ENCODE measurements around the gene RTN1. TPM values are rescaled to one million over a fixed set of nuclear protein-coding genes. Genes with fewer than 3 reads are reported as not detected.

RTN1 gene
- total and polyA plus RNA-seq, 10 of the 15 experiments (the other 5 are each of a cell fraction or from before 2014, with no cell fraction given), result 0.03 to 0.55 (median 0.13) TPM; not detected in 4

Small RNA genes lying within 50 kb of the gene (microRNA-seq; reads per million reads assigned to microRNA genes)
- not detected for gene MIR5586

Small RNA genes lying within 50 kb of the gene (small RNA-seq; reads per million reads assigned to genes)
- gene MIR5586, result not detected

Other genes starting within 250 kb of the RTN1 start
- gene LRRC9, start 49.4 kb upstream of the RTN1 start, total RNA-seq (2014; rRNA removed), result not detected in 2 replicates
- not detected in 2 replicates for gene LRRC9, start 49.4 kb upstream of the RTN1 start, total RNA-seq (2014; rRNA removed; fragmentation: Illumina TruSeq; extraction: Trizol)
- gene LRRC9, start 49.4 kb upstream of the RTN1 start, total RNA-seq (2021), result not detected in 2 replicates
- not detected in 2 replicates for gene LRRC9, start 49.4 kb upstream of the RTN1 start, polyA plus RNA-seq (2011; rRNA removed)
- not detected in 2 replicates for gene LRRC9, start 49.4 kb upstream of the RTN1 start, polyA plus RNA-seq (2014; fragmentation: Illumina TruSeq; extraction: Trizol)
- gene LRRC9, start 49.4 kb upstream of the RTN1 start, polyA plus RNA-seq (2014; fragmentation: Nextera tagmentation; extraction: Ambion mirVana), result not detected
- not detected in 2 replicates for gene LRRC9, start 49.4 kb upstream of the RTN1 start, polyA plus RNA-seq (2014; rRNA removed)
- not detected for gene LRRC9, start 49.4 kb upstream of the RTN1 start, polyA plus RNA-seq (2016; fragmentation: Nextera tagmentation; extraction: Ambion mirVana)
- gene PCNX4, start 221.1 kb upstream of the RTN1 start, total RNA-seq (2014; rRNA removed), result 41.7 and 45.1 TPM in 2 replicates
- 38.0 and 39.6 TPM in 2 replicates for gene PCNX4, start 221.1 kb upstream of the RTN1 start, total RNA-seq (2014; rRNA removed; fragmentation: Illumina TruSeq; extraction: Trizol)
- 40.5 and 41.4 TPM in 2 replicates for gene PCNX4, start 221.1 kb upstream of the RTN1 start, total RNA-seq (2021)
- gene PCNX4, start 221.1 kb upstream of the RTN1 start, polyA plus RNA-seq (2011; rRNA removed), result 45.9 and 51.5 TPM in 2 replicates
- 56.6 and 85.2 TPM in 2 replicates for gene PCNX4, start 221.1 kb upstream of the RTN1 start, polyA plus RNA-seq (2014; fragmentation: Illumina TruSeq; extraction: Trizol)
- 10 to 100 TPM; 13.8 to 15.7 TPM for gene PCNX4, start 221.1 kb upstream of the RTN1 start, polyA plus RNA-seq (2014; fragmentation: Nextera tagmentation; extraction: Ambion mirVana)
- 16.7 and 23.0 TPM in 2 replicates for gene PCNX4, start 221.1 kb upstream of the RTN1 start, polyA plus RNA-seq (2014; rRNA removed)
- gene PCNX4, start 221.1 kb upstream of the RTN1 start, polyA plus RNA-seq (2016; fragmentation: Nextera tagmentation; extraction: Ambion mirVana), result 10 to 100 TPM; 30.8 to 39.1 TPM